ENCODE results near the gene LRRTM4. TPM values are rescaled to one million over a fixed set of nuclear protein-coding genes. Genes with fewer than 3 reads are reported as not detected.

LRRTM4 gene
- polyA plus RNA-seq, 1 donor from 2014 or later, result 37.1 TPM

GRCh38 chr2:77372636-77373035, 149.5 kb downstream of the LRRTM4 start:
- Histone ChIP-seq H3K9me2 (ENCODE audit: insufficient read depth, low read length) (no peaks in the 10 kb centered on the region), H4K20me1 (ENCODE audit: insufficient read depth) (no peaks in the 10 kb centered on the region), H3K36me3 (ENCODE audit: insufficient read depth, low read length) (no peaks in the 10 kb centered on the region), H3K27ac (ENCODE audit: low read length) (no peak overlapping the region), H3K9me3 (ENCODE audit: low read length) (no peaks in the 10 kb centered on the region), H3K79me2 (replicated peaks; ENCODE audit: insufficient read depth, low read length) (no peaks in the 10 kb centered on the region), H3K27me3 (ENCODE audit: insufficient read depth, low read depth, low read length) (no peaks in the 10 kb centered on the region), H3F3A (ENCODE audit: insufficient read depth, low read length, poor library complexity, severe bottlenecking) (no peaks in the 10 kb centered on the region), H3K9ac (ENCODE audit: low read length) (no peak overlapping the region), H2AFZ (ENCODE audit: low read depth, low read length) (no peak overlapping the region), H3K4me2 (ENCODE audit: low read length) (no peak overlapping the region), H3K4me3 (ENCODE audit: low read length) (no peak overlapping the region)
- TF ChIP-seq POLR2AphosphoS5 (IDR thresholded peaks at IDR 0.05) (no peak), CTCF (IDR thresholded peaks at IDR 0.05; ENCODE audit: poor library complexity, severe bottlenecking) (no peak), TAF1 (IDR thresholded peaks at IDR 0.05; ENCODE audit: low read depth) (no peak), EZH2 (IDR thresholded peaks at IDR 0.05; ENCODE audit: borderline replicate concordance, insufficient read depth, low read length, poor library complexity, severe bottlenecking) (no peak)

DNA sequence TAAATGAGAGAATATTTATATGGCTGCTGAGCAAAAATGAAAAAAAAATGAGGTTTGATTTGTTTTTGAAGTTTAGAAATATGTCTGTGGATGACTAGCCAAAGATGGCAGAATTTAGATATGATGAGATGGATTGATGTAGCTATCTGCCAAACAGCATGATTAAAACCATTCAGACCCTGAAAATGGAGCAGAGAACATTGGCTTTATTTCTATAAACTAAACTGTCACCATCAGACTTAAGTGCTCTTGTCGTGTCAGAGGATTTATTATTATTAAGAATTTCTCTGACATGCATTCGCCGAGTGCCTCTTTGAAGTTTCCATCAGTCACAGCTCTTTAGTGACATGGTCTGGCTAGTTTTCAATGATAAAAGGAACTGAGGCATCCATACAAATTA, 151.7 kb downstream of the LRRTM4 start:
- Histone ChIP-seq H3K36me3 (ENCODE audit: insufficient read depth, low read length) (no peaks in the 10 kb centered on the region), H3K9ac (ENCODE audit: low read length) (no peak overlapping the region), H2AFZ (ENCODE audit: low read depth, low read length) (no peak overlapping the region), H3K9me3 (ENCODE audit: low read length) (no peaks in the 10 kb centered on the region), H3K27ac (ENCODE audit: low read length) (peak overlapping the region; percentile 33), H3K4me3 (ENCODE audit: low read length) (peak overlapping the region; percentile 15), H3K4me2 (ENCODE audit: low read length) (peak overlapping the region; percentile 41), H3K27me3 (ENCODE audit: insufficient read depth, low read depth, low read length) (no peaks in the 10 kb centered on the region), H4K20me1 (ENCODE audit: insufficient read depth) (no peaks in the 10 kb centered on the region), H3F3A (ENCODE audit: insufficient read depth, low read length, poor library complexity, severe bottlenecking) (no peaks in the 10 kb centered on the region), H3K79me2 (replicated peaks; ENCODE audit: insufficient read depth, low read length) (no peaks in the 10 kb centered on the region), H3K9me2 (ENCODE audit: insufficient read depth, low read length) (no peaks in the 10 kb centered on the region)
- no peak for TF ChIP-seq EZH2 (IDR thresholded peaks at IDR 0.05; ENCODE audit: borderline replicate concordance, insufficient read depth, low read length, poor library complexity, severe bottlenecking)
- TF ChIP-seq MXI1 (conservative IDR thresholded peaks at IDR 0.05; ENCODE audit: poor library complexity, severe bottlenecking), result no peak
- no peak for TF ChIP-seq SMC3 (conservative IDR thresholded peaks at IDR 0.05; ENCODE audit: poor library complexity)
- TF ChIP-seq POLR2AphosphoS5 (IDR thresholded peaks at IDR 0.05), result peak; percentile 73
- peak; percentile 98 for TF ChIP-seq EP300 (conservative IDR thresholded peaks at IDR 0.05; ENCODE audit: poor library complexity, severe bottlenecking)
- TF ChIP-seq, protein P1, sequence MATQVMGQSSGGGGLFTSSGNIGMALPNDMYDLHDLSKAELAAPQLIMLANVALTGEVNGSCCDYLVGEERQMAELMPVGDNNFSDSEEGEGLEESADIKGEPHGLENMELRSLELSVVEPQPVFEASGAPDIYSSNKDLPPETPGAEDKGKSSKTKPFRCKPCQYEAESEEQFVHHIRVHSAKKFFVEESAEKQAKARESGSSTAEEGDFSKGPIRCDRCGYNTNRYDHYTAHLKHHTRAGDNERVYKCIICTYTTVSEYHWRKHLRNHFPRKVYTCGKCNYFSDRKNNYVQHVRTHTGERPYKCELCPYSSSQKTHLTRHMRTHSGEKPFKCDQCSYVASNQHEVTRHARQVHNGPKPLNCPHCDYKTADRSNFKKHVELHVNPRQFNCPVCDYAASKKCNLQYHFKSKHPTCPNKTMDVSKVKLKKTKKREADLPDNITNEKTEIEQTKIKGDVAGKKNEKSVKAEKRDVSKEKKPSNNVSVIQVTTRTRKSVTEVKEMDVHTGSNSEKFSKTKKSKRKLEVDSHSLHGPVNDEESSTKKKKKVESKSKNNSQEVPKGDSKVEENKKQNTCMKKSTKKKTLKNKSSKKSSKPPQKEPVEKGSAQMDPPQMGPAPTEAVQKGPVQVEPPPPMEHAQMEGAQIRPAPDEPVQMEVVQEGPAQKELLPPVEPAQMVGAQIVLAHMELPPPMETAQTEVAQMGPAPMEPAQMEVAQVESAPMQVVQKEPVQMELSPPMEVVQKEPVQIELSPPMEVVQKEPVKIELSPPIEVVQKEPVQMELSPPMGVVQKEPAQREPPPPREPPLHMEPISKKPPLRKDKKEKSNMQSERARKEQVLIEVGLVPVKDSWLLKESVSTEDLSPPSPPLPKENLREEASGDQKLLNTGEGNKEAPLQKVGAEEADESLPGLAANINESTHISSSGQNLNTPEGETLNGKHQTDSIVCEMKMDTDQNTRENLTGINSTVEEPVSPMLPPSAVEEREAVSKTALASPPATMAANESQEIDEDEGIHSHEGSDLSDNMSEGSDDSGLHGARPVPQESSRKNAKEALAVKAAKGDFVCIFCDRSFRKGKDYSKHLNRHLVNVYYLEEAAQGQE (IDR thresholded peaks at IDR 0.05; ENCODE audit: borderline replicate concordance), result peak; percentile 60
- TF ChIP-seq TAF1 (IDR thresholded peaks at IDR 0.05; ENCODE audit: low read depth), result no peak
- TF ChIP-seq RAD21 (conservative IDR thresholded peaks at IDR 0.05), result peak; percentile 31
- peak; percentile 30 for TF ChIP-seq CTCF (IDR thresholded peaks at IDR 0.05; ENCODE audit: poor library complexity, severe bottlenecking)
